Stimulated activated CD4-positive, alpha-beta T cell treated with anti-CD3 and anti-CD28 coated beads, Interleukin-12 subunit alpha, Interleukin-12 subunit beta, amount 100 ng/mL, for 48 hours (primary cell): ENCODE measurements around the gene EXTL1.
A peak's percentile ranks its signal among the peaks of the same experiment; 100 is the strongest.

ENCODE experiments used
- DNase-seq, 3 donors: peaks; one replicate each; pipeline ENCODE4 v3.0.0-alpha.2; 2020; ENCODE audit warnings: low read depth in 2 of 3, low spot score in 1 of 3

The EXTL1 gene

DNA sequence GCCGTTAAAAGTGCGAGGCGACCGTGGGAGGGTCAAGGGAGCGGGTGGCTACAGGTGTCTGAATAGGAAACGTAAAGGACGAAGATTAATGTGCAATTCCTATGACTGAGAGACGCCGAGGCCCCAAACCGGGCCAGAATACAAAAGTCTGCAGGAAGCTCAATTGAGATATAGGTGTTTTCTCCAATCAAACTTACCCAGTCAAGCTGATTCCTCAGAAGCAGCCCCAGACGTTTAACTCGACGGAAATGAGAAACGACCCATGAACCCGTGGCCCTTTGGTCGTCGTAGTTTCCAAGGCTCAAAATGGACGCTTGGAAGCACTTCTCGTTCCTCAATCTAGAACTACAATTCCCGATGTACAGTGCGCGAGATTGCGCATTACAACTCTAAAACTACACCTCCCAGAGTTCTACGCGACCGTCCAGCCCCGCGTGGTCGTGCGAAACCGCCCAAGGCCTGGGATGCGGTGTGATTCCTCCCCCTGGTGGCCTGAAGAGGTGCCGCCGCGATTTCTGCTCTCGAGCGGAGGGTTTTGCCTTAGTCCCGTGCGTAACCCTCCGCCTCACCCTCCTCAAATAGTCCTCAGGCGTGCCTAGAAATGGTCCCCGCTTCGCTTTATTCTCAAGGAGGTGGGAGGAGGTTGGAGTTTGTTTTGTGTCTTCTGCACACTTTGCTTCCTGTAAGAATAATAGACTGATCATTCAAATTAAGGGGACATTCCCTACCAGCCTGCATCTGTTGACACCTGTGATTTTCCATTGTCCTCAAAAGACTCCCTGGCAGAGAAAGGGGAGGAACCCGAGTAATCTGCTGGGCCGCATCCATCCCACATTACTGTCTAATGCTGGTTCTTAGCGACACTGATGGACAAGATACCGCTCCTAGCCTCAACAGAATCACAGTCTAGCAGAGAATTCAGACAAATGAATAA, 23.5 kb upstream of the EXTL1 start, which contains the start of gene PAFAH2:
Gene PAFAH2 (minus strand): TSS at position 236 of the 934 bp plus-strand sequence. CDS start 7,247 bp downstream, outside the sequence.
- peak; percentile 95 to 97 (median 96) for DNase-seq

DNA sequence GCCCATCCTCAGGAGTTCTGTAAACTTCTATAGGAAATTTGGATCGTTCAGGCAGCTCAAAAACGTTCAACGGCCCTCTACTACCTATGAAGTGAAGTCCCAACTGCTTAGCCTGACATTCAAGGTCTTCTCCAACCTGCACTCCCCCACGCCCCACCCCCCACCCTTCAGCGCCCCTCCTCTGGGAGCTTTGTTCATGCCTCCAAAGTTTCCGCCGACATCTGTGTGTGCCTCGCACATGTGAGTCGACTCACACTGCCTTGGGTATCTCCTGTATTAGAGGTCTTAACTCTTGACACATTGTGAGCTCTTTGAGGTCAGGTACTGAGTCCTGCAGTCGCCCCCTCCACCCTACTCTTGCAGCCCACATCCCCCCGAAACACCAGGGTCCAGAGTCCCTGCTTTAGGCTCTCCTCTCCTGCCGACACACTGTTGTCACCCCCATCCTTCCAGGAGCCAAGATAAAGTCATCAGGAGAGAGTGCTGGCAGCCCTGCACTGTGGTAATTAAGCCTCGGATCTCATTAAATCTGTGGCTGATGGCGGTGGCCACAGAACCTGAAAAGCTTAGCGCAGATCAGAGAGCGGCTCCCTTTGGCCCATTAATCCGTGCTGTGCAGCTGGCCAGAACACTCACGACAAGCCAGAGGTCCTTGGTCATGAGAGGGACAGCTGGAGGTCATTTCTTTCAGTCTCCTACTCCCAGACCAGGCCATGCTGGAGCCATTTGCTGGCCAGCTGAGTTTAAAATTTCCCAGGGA, 22.4 kb upstream of the EXTL1 start:
- DNase-seq = no peak

DNA sequence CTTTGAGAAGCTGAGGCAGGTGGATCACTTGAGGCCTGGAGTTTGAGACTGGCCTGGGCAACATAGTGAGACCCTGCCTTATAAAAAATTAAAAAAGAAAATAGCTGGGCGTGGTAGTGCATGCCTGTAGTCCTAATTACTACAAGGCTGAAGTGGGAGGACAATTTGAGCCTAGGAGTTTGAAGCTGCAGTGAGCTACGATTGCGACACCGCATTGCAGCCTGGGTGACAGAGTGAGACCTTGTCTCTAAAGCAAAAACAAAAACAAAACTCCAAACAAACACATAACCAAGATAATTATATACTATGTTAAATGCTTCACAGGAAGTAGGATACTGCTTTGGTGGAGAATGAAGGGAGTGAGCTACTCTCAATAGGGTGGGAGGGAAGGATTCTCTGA, 18.3 kb upstream of the EXTL1 start:
- DNase-seq = no peak

DNA sequence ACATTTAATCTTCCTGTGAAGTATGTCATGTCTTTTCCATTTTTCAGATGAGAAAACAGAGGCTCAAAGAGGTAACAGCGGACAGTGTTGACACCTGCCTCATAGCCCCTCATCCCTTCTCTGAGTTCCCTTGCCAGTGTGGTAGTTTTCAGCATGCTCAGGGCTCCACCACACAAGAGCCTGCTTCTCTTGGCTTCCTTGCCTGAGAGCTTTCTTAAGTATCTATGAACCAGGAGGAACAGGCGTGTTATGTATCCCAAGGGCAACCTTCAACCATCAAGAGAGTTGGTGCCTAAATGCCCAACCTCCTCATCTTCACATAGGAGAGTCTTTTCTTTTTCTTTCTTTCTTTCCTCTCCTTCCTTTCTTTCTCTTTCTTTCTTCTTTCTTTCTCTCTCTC, 17.8 kb upstream of the EXTL1 start:
- no peak for DNase-seq

GRCh38 chr1:26005434-26006105, 16.0 kb upstream of the EXTL1 start:
- no peak for DNase-seq

DNA sequence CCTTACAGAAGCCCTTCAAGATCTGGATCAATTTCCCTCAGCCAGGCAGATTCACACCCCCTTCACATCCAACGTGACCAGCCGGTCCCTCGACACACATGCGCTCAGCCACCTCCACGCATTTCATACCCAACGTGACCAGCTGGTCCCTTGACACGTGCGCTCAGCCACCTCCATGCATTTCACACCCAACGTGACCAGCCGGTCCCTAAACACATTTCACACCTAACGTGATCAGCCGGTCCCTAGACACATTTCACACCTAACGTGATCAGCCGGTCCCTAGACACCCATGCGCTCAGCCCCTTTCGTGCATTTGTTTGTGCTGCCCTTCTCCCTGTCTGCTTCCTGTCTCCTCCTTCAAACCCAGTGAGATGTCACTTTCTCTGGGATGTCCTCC, 14.9 kb upstream of the EXTL1 start:
- DNase-seq = no peak

- no peak for DNase-seq
Observed at GRCh38 chr1:26009796-26010447, 11.7 kb upstream of the EXTL1 start.

DNA sequence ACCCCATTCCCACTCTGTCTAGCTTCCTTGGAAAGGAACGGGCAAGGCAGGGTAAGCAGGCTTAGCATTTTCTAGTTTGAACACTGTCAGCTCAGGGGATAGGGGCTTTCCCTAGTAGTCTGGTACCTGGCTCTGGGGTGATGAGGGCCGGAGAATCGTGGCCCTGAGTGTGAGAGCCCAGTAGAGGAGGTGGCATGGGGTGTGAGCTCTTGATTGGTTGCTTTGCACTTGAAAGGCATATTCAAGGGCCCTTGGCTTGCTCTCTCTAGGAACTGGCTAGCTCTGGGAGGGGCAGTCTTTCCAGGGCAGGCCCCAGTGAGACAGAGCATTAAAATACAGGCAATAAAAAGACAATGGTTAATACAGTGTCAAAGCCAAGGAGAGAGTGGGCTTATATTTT, 10.8 kb upstream of the EXTL1 start:
- no peak for DNase-seq

DNA sequence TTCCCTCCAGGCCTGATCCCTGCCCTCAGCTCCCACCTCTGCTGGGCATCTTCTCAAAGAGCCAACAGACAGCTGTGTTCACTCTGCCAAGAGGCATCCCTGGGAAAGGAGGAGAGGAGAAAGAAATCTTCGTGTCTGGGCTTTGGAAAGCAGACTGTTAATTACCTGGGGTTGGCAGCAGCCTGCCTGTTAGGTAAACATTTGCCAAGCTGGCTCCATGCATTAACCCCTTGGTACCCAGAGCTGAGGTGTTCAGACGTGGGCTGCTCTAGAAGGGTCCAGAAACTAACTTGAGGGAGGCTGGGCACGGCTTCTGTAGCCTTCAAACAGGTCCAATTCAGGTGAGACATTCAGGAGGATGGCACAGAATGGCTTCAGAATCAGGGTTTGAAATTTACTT, 8.7 kb upstream of the EXTL1 start:
- DNase-seq = no peak

DNA sequence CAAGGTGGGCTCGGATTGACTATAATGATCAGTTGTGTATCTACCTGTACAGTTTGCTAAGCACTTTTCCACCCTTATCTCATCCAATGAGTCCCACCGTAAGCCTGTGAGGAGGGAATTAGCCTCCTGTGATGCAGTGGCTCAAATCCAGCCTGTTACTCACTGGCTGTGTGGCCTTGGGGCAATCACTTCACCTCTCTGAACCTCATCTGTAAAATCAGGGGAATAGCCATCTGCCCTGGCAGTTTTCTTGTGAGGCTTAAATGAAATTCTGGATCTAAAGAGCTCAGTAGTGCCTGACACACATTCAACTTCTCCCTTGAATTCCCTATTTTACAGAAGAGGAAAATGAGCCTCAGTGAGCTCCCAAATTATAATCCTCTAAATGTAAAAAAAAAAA, 7.4 kb upstream of the EXTL1 start:
- no peak for DNase-seq

- DNase-seq = no peak
Observed at GRCh38 chr1:26015358-26015757, 6.2 kb upstream of the EXTL1 start.

GRCh38 chr1:26016258-26016952, 5.2 kb upstream of the EXTL1 start:
- DNase-seq = no peak

DNA sequence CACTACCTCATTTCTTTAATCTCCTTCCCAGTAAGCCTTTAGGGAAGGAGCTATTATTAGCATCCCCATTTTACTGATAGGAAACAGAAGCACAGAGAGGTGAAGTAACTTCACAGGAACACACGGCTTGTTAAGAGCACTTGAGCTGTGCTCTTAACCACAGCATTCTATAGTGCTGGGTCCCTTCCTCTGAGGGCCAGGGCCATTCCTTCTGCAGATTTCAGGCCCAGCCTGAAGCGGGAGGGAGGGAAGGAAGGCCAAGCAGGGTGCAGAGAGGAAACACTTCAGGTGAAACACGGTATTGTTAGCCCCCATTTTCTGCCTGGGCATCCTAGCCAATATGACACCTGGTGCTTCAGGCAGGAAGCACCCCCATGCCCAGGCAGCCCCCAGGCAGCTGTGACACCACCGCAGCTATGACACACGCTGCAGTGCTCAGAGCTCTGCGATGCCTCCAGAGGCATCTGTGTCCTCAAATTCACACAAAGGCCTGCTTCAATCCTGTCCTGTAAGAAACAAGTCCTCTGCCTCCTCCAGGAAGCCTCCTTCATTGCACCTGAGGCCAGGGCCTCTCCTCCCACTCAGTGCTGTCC, 4.5 kb upstream of the EXTL1 start:
- no peak for DNase-seq

GRCh38 chr1:26017606-26018005, 4.0 kb upstream of the EXTL1 start:
- DNase-seq = no peak

GRCh38 chr1:26019641-26020315, 1.8 kb upstream of the EXTL1 start:
- DNase-seq = no peak

DNA sequence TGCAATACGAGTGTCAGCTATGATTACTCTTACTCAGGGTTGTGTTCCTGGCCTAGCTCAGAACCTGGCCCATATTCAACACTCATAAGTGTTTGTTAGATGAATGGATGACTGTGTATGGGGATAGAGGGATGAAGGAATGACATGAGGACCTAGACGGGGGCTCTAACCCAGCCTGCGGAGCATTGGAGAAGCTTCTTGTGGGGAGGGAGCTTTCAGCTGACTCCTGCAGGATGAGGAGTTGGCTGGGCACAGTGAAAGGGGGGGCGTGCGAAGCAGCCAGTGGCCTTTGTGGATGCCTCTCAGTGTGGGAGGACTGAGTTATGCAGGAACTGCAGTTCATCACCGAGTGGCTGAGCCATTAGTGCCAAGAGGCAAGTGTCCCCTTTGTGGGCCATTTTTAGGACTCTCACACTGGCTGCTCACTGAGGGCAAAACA, 1.2 kb upstream of the EXTL1 start:
- DNase-seq = no peak

DNA sequence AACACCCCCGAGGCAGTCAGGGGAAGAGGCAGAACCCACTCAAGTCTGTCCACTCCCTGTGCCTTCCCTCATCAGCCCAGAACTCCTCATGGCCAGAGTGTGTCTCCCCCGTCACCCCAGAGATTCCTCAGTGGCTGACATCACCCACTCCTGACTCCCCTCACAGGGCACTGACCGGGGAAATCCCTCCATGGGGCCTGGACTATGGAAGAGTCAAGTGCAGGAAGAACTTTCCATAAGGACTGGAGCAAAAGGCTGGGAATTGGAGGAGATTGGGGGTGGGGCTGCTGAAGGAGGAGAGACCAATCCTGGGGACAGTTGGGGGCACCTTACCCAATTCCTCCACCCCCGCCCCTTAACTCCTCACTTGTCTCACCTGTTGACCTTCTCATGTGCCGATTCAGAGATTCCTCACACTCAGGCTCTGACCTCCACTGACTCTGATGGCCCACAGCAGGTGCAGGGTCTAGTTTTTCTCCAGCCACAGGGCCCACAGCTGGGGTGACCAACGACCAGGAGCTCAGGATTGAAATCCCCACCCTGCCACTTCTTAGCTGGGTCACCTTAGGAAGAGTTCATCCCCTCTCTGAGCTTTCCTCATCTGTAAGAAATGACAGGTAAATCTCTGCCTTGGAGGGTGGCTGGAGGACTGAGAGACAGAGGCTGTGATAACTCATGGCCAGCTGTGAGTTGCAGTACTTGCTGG, 481 bp upstream of the EXTL1 start:
- no peak for DNase-seq

DNA sequence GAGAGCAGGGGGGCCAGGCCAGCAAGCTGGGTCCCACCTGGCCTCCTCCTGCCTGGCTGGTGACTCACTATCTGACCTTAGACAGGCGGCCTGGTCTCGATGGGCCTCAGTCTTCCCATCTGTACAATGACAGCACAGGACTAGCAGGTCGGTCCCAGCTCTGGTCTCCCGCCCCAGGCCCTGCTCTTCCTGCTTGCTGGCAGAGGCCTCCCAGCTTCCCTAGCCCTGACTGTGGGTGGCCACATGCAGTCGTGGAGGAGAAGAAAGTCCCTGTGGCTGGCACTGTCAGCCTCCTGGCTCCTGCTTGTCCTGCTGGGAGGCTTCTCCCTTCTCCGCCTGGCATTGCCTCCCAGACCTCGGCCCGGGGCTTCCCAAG, 817 bp downstream of the EXTL1 start:
- no peak for DNase-seq

DNA sequence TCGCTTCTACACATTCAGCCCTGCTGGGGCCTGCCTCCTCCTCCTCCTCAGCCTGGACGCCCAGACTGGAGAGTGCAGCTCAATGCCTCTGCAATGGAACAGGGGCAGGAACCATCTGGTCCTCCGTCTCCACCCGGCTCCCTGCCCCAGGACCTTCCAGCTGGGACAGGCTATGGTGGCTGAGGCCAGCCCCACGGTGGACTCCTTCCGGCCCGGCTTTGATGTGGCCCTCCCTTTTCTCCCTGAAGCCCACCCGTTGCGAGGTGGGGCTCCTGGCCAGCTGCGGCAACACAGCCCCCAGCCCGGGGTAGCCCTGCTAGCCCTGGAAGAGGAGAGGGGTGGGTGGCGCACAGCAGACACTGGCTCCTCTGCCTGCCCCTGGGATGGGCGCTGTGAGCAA, 1.4 kb downstream of the EXTL1 start:
- DNase-seq = no peak
